Measurements from ENCODE around the gene C16orf74. TPM values are rescaled to one million over a fixed set of nuclear protein-coding genes. Genes with fewer than 3 reads are reported as not detected.

C16orf74 gene
- polyA plus RNA-seq, 6 donors from 2014 or later, result 106 to 243 (median 143) TPM

GRCh38 chr16:85704900-85705846 is 45.7 kb downstream of the C16orf74 start:
- peak overlapping the region in 3 of 6 donors; percentile 56 to 63 (median 63) for H3K27ac Mint-ChIP-seq

GRCh38 chr16:85704011-85704410 is 46.9 kb downstream of the C16orf74 start:
- Mint-ChIP-seq H3K9me3 (no peaks in the 10 kb centered on the region), H3K27me3 (no peaks in the 10 kb centered on the region), H3K4me3 (no peak overlapping the region), H3K36me3 (peaks cover 10 to 15% of the 10 kb centered on the region in 2 donors), H3K27ac (peak overlapping the region in 2 of 6 donors; percentile 36 to 50), H3K4me1 (no peaks in the 10 kb centered on the region)
- no peak for ATAC-seq (ENCODE audit: low read depth in 2 of 2)
- DNase-seq, result no peak

More at GRCh38 chr16:85704900-85705846, 45.7 kb downstream of the C16orf74 start:
- Mint-ChIP-seq H3K4me1 (no peaks in the 10 kb centered on the region), H3K27me3 (no peaks in the 10 kb centered on the region), H3K9me3 (no peaks in the 10 kb centered on the region), H3K36me3 (peaks cover 10 to 15% of the 10 kb centered on the region in 2 donors), H3K4me3 (no peak overlapping the region)
- ATAC-seq (ENCODE audit: low read depth in 2 of 2) (no peak), DNase-seq (no peak)

- Mint-ChIP-seq H3K27ac (peak overlapping the region in 1 of 6 donors; percentile 54), H3K4me3 (no peak overlapping the region), H3K27me3 (no peaks in the 10 kb centered on the region), H3K36me3 (peaks cover 7 to 10% of the 10 kb centered on the region in 2 donors), H3K9me3 (no peaks in the 10 kb centered on the region), H3K4me1 (no peaks in the 10 kb centered on the region)
- ATAC-seq (ENCODE audit: low read depth in 2 of 2) (no peak), DNase-seq (no peak)
Observed at GRCh38 chr16:85699628-85700027, 51.3 kb downstream of the C16orf74 start.

GRCh38 chr16:85698935-85699558 is 51.8 kb downstream of the C16orf74 start:
- Mint-ChIP-seq H3K36me3 (peaks cover 7 to 10% of the 10 kb centered on the region in 2 donors), H3K9me3 (no peaks in the 10 kb centered on the region), H3K27ac (peak overlapping the region in 1 of 6 donors; percentile 71), H3K4me1 (no peaks in the 10 kb centered on the region), H3K27me3 (no peaks in the 10 kb centered on the region), H3K4me3 (no peak overlapping the region)
- DNase-seq (no peak), ATAC-seq (ENCODE audit: low read depth in 2 of 2) (no peak)

DNA sequence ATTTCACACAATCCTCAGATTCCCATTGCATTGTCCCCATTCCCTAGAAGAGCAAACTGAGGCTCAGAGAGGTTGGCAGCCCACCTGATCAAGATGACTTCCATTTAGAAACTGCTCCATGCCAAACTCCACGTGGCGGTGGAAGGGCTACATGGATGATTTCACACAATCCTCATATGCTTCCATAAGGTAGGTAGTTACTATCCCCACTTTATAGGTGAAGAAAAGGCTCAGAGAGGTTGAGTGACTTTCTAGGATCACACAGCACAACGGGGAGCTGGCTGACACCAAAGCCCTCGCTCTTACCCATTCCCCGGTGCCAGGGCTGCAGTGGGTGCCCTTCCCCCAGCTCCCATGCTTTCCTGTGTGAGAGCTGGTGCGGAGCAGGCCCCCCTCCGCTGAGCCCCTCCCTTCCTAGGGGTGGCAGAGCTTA is 52.4 kb downstream of the C16orf74 start:
- peaks cover 7 to 10% of the 10 kb centered on the region in 2 donors for H3K36me3 Mint-ChIP-seq
- ATAC-seq (ENCODE audit: low read depth in 2 of 2) (no peak), DNase-seq (no peak)
- H3K9me3 Mint-ChIP-seq, result no peaks in the 10 kb centered on the region
- peak overlapping the region in 2 of 6 donors; percentile 38 to 71 for H3K27ac Mint-ChIP-seq
- H3K4me3 Mint-ChIP-seq, result no peak overlapping the region
- H3K27me3 Mint-ChIP-seq, result no peaks in the 10 kb centered on the region
- H3K4me1 Mint-ChIP-seq, result no peaks in the 10 kb centered on the region

DNA sequence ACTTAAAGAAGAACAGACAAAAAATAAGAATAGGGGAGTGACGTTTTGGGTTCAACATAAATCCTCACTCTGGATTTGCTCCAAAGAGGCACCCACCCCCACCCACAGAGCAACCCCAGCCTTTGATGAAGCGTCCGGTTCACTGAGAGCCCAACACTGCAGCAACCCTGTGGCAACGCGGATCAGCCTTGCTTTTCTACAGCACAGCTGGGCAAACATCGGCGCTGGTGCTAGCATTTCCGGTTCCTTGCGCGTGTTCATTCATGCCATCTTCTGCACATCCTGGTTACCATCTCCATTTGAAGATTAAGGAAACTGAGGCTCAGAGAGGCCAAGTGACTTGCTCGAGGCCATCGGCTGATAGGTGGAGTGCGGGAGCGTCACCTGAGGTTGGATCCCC is 53.5 kb downstream of the C16orf74 start:
- Mint-ChIP-seq H3K4me1 (no peaks in the 10 kb centered on the region), H3K36me3 (peaks cover 7 to 10% of the 10 kb centered on the region in 2 donors), H3K9me3 (no peaks in the 10 kb centered on the region), H3K4me3 (no peak overlapping the region), H3K27ac (no peak overlapping the region), H3K27me3 (no peaks in the 10 kb centered on the region)
- ATAC-seq (ENCODE audit: low read depth in 2 of 2) (no peak), DNase-seq (no peak)

DNA sequence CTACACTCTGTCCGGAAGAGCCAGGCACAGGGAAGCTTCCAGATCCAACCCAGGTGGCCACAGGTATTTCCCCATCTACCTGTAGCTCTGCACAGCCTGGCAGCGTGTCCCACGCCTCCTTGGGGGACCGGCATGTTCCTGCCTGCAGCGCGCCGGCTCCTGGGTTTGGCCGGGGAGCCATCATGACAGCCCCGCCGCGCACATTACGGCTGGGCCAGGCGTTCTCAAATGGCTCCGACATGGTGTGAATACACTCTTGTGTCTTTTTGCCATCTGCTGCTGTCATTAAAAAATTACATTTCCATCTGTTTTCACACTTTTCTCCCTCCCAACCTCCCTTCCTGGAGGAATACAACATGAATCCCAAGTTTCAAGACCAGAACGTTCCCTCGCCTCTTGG is 54.1 kb downstream of the C16orf74 start:
- H3K36me3 Mint-ChIP-seq, result peaks cover 6 to 10% of the 10 kb centered on the region in 2 donors
- H3K27ac Mint-ChIP-seq, result peak overlapping the region in 1 of 6 donors; percentile 31

GRCh38 chr16:85695196-85696128 is 55.4 kb downstream of the C16orf74 start:
- Mint-ChIP-seq H3K27me3 (no peaks in the 10 kb centered on the region), H3K4me1 (no peaks in the 10 kb centered on the region), H3K9me3 (no peaks in the 10 kb centered on the region), H3K4me3 (no peak overlapping the region), H3K36me3 (no peaks in the 10 kb centered on the region), H3K27ac (no peak overlapping the region)
- DNase-seq (no peak), ATAC-seq (ENCODE audit: low read depth in 2 of 2) (no peak)

More for the DNA sequence above, 54.1 kb downstream of the C16orf74 start:
- H3K9me3 Mint-ChIP-seq, result no peaks in the 10 kb centered on the region
- H3K27me3 Mint-ChIP-seq, result no peaks in the 10 kb centered on the region
- no peak for DNase-seq
- no peak for ATAC-seq (ENCODE audit: low read depth in 2 of 2)
- H3K4me1 Mint-ChIP-seq, result no peaks in the 10 kb centered on the region
- peak overlapping the region in 1 of 8 donors; percentile 20 for H3K4me3 Mint-ChIP-seq

GRCh38 chr16:85690469-85691064 is 60.3 kb downstream of the C16orf74 start:
- H3K4me3 Mint-ChIP-seq, result no peak overlapping the region
- peak overlapping the region in 1 of 6 donors; percentile 60 for H3K27ac Mint-ChIP-seq
- H3K36me3 Mint-ChIP-seq, result no peaks in the 10 kb centered on the region
- H3K9me3 Mint-ChIP-seq, result no peaks in the 10 kb centered on the region
- no peaks in the 10 kb centered on the region for H3K27me3 Mint-ChIP-seq
- no peak for DNase-seq
- peaks cover 4 to 10% (median 9%) of the 10 kb centered on the region in 3 donors for H3K4me1 Mint-ChIP-seq
- no peak for ATAC-seq (ENCODE audit: low read depth in 2 of 2)

- Mint-ChIP-seq H3K4me3 (peak overlapping the region in 1 of 8 donors; percentile 54), H3K27me3 (no peaks in the 10 kb centered on the region), H3K9me3 (no peaks in the 10 kb centered on the region), H3K36me3 (no peaks in the 10 kb centered on the region), H3K4me1 (peaks cover 4 to 11% (median 9%) of the 10 kb centered on the region in 3 donors), H3K27ac (no peak overlapping the region)
- ATAC-seq (ENCODE audit: low read depth in 2 of 2) (no peak), DNase-seq (no peak)
Observed at GRCh38 chr16:85689950-85690320, 61.0 kb downstream of the C16orf74 start.

DNA sequence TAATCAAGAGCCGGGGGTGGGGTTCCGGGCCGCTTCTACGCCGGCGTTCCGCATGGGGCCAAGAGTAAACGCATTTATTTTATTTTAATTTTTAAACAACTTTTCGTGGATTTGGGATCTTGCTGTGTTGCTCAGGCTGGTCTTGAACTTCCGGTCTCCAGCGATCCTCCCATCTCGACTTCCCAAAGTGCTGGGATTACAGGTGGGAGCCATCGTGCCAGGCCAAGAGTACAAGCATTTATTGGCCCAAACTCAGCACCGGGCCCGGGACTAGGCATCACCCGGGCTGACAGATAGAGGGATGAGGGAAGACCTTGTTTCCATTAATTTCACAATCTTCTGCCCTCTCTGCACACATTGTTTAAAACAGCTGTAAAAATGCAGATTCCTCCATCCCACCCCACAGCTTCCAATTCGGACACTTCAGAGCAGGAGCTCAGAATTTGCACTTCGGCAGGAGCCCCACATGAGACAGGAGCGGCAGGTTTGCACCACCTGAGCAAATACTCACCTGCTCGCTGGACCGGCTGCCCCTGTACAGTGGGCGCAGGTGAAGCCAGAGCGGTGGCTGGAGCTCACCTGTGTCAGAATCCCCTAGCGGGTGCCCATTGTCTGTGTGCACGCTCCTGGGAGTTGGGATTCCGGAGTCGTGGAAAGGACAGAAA is 61.5 kb downstream of the C16orf74 start:
- Mint-ChIP-seq H3K9me3 (no peaks in the 10 kb centered on the region), H3K27me3 (no peaks in the 10 kb centered on the region), H3K4me3 (peak overlapping the region in 7 of 8 donors; percentile 26 to 81 (median 47)), H3K36me3 (no peaks in the 10 kb centered on the region), H3K27ac (no peak overlapping the region), H3K4me1 (peaks cover 4 to 11% (median 9%) of the 10 kb centered on the region in 3 donors)
- ATAC-seq (ENCODE audit: low read depth in 2 of 2) (no peak), DNase-seq (no peak)

- Mint-ChIP-seq H3K36me3 (no peaks in the 10 kb centered on the region), H3K27ac (peak within 1 kb of the TSS in 1 of 6 donors; percentile 36), H3K27me3 (no peaks in the 10 kb centered on the region), H3K9me3 (no peaks in the 10 kb centered on the region), H3K4me1 (peaks cover 4 to 11% (median 9%) of the 10 kb centered on the region in 3 donors), H3K4me3 (peak within 1 kb of the TSS; percentile 63 to 88 (median 80))
- DNase-seq (peak; percentile 87), ATAC-seq (ENCODE audit: low read depth in 2 of 2) (peak; percentile 99 to 100)
Observed at GRCh38 chr16:85688586-85689284, 62.2 kb downstream of the C16orf74 start, which contains the start of gene GINS2. GINS2 (minus strand) TSS chr16:85688954; CDS start chr16:85688898, 56 bp downstream.

Data from naive B cell (primary cell).